C4-2B (cell line): ENCODE data around the gene OSBP2.

Experiments
- H3K27ac ChIP-seq: fragments of 450-650 bp; 2 replicates; pipeline ENCODE4 v1.5.1; 2017
- ZFX ChIP-seq: fragments of 450-650 bp; IDR thresholded peaks from 2 replicates; pipeline ENCODE4 v1.6.1; 2017
- TF ChIP-seq, protein P1 (sequence below): fragments of 450-650 bp; conservative IDR thresholded peaks from 2 replicates; pipeline ENCODE4 v1.5.1; 2017; ENCODE audit warnings: mild to moderate bottlenecking

Gene OSBP2

DNA sequence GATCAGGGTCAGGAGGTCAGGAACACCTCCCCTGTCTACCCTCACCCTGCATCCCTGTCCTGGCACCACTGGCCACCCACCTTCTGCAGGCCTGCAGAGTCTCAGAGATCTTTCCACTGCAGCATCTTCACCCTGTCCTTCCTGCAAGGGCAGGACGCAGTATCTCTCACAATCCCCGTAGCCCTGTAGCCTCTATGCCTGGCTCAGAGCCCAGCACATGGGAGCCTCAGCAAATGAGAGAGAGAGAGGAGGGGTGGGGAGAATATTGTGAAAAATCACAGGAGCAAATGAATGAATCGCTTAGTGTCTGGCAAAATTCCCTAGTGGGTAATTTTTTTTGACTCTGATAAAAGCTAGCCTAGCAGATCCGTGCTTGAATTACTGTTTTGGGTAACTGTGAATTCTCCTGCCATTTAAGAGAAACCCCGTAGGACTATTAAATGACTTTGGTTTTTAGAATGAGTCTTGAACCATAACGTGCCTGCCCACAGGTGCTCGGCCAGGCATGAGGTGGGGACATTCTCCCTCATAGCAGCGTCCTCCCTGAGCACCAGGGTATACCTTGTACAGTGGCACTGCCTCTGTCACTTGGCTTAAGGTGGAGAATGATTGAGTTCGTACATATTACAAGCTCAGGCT, 182.4 kb downstream of the OSBP2 start:
- H3K27ac ChIP-seq = no peak overlapping the region
- TF ChIP-seq, protein P1, sequence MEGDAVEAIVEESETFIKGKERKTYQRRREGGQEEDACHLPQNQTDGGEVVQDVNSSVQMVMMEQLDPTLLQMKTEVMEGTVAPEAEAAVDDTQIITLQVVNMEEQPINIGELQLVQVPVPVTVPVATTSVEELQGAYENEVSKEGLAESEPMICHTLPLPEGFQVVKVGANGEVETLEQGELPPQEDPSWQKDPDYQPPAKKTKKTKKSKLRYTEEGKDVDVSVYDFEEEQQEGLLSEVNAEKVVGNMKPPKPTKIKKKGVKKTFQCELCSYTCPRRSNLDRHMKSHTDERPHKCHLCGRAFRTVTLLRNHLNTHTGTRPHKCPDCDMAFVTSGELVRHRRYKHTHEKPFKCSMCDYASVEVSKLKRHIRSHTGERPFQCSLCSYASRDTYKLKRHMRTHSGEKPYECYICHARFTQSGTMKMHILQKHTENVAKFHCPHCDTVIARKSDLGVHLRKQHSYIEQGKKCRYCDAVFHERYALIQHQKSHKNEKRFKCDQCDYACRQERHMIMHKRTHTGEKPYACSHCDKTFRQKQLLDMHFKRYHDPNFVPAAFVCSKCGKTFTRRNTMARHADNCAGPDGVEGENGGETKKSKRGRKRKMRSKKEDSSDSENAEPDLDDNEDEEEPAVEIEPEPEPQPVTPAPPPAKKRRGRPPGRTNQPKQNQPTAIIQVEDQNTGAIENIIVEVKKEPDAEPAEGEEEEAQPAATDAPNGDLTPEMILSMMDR = no peak
- no peak for TF ChIP-seq ZFX

DNA sequence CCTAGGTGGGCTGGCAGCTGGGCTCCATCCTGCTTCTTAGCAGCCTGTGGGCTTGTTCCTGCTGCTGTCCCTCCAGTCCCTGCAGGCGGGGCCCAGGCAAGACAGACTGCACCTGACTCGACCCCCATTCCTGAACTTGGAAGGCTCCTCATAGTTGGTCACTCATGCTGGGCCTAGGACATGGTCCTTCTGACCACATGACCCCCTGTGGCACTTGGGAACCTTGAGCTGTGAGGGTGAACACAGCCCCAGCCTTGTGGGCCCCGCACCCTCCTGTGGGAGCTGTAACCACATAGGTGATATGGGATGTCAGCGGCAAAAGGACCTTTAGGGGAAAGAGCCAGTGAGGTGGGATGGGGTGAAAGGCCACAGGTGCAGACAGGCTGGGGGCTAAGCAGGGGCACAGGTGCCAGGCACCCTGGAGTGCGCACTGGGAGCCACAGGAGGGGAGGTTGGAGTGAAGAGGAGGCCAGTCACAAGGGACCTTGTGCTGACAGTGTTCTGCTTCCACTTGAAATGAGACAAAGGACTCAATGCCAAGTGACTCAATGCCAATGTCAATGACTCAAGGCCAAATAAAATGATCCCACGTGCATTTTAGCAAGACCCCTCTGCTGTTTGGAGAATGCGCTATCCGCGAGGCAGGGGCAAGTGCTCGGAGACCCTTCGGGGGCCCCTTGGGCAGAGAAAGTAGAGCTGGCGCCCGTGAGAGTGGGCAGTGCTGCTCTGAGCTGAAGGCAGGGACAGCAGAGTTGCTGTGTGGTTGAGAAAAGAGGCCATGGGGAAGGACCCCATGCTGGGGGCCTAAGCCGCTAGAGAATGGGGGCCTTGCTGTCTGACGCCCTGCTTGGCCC, 183.2 kb downstream of the OSBP2 start:
- no peak for TF ChIP-seq ZFX
- no peak overlapping the region for H3K27ac ChIP-seq

DNA sequence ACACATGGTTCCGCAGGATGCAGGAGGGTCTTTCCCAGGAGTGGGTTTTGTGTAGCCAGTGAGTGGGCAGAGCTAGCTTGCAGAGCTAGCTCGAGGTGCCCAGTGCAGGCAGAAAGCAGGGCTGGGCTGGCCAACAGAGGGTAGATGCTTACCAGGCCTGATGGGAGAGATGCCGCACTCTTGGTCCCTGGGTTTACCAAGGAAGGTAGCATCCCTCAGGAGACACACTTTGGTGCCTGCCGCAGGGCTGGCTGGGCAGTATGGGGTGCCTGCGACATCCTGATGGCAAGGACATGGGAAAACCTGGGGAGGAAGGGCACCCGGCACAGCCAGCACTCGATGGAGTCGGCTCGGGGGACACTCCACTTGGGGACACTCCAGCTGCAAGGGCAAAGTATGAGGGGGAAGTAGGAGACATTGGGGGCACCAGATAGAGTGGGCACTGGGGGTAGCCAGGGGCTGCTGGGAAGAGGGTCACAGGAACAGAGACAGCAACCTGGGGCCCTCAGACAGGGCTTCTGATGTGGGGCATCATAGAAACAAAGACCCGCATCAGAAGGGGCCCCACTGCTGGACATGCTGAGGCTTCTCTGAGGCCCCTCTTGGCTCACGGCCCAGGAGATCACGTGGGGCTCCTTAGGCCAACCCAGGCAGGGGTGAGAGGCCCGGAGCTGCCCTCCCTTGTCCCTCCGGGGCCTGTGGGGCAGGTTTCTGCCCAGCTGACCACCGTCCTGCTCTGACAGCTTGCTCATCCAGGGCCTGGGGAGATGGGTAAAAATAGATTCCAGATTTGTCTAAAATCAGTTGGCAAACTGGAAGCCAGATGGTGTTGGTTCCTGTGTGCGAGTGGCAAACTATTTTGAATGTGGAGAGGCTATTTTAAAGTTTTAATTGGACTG, 184.1 kb downstream of the OSBP2 start:
- TF ChIP-seq, protein P1 = no peak
- no peak for TF ChIP-seq ZFX
- no peak overlapping the region for H3K27ac ChIP-seq

DNA sequence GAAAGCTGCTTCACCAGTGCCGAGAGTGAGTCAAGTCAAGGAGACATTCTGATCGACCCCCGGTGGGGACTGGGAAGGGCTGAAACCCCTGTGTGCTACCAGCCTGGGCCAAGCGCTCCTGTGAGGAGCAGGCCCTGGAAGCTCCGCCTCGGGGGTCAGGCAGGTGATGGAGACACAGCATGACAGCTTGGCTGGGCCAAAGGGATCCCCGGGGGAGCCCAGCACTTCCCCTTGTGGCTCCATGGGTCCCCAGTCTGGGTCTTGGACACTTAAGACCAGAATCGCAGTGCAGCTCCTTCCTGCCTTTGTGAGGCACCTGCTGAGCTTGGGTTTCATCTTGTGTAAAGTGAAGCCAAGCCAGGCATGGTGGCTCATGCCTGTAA, 184.7 kb downstream of the OSBP2 start:
- TF ChIP-seq, protein P1 = no peak
- TF ChIP-seq ZFX = no peak
- no peak overlapping the region for H3K27ac ChIP-seq

DNA sequence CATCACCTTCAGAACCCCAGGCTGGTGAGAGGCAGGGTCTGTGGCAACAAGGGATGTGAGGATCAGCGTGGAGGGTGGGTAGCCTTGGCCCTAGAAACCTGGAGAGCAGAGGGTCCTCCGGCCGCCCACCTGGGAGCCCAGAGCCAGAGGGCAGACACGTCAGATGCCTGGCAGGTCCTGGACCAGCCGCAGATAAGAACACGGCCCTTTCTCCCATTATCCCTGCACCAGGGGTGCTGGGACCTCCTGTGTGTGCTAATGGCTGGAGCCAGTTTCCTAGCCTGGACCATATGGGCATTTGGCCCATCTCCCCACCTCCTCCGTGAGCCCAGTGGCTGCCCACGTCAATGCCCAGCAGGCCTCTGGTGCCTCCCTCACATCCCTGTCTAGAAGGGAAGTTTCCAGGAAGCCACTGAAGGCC, 185.5 kb downstream of the OSBP2 start:
- H3K27ac ChIP-seq = no peak overlapping the region
- TF ChIP-seq ZFX = no peak
- TF ChIP-seq, protein P1 = no peak

DNA sequence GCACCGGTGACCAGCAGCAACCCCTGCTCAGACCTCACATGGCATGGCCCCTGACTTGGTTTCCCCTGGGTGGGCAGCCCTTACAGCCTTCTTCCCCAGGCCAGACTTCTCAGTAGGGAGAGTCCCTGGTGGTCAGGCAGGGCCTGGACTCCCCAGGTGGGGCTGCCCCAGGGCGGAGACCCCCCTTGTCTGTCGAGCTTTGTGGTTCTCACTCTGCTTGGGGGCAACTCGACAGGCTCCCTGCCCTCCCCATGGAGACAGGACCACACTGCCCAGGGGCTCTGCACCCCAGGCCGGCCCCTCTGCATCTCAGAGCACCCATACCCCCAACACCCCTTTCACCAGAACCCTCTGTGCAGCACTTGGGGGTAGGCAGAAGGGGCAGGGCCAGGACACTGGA, 186.2 kb downstream of the OSBP2 start:
- H3K27ac ChIP-seq = no peak overlapping the region
- no peak for TF ChIP-seq ZFX
- TF ChIP-seq, protein P1 = no peak

DNA sequence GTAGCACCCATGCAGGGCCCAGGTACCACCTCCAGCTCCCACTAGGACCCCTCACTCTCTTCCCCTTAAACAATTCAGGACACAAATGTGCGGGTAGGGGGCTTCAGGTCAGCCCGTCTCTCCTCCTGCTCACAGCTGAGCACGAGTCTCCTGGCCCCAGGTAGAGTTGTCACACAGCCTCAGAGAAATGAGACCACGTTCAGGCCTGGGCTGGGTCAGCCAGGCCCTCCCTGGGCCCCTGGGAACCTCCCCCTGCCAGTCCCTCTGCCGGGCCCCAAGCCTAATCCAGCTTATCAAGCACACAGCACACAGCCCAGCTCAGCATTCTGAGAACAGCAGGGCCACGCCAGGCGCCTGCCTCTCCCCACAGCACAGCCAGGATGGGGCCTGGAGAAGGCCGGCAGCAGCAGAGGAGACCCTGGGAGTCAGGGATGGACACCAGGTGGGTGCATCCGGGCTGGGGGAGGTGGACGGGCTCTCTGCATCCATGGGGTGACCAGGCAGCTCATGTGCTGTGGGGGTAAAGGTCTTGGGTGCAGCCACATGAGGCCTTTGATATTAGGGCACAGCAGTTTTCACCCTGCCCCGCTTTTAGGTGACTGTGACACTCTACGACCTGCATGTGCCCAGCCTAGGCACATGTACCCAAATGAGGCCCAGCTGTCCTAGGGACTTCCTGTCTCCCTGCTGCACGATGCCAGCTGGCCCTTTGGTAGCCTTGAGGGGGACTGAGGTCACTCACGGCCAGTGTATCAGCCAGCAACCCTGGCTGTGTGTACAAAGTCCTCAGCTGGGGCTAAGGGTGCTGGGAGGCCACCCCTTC, 186.9 kb downstream of the OSBP2 start:
- TF ChIP-seq, protein P1 = no peak
- TF ChIP-seq ZFX = no peak
- no peak overlapping the region for H3K27ac ChIP-seq
